Esophagus muscularis mucosa (tissue), 4 donors: Measurements from ENCODE around the gene CMAS. TPM values are rescaled to one million over a fixed set of nuclear protein-coding genes. Genes with fewer than 3 reads are reported as not detected.

Source experiments
- DNase-seq: peaks from one replicate; pipeline ENCODE4 v3.0.0-alpha.2; 2017; ENCODE audit errors: extremely low spot score
- H3K27ac ChIP-seq, 4 donors: fragments of 200-600 bp; sonication (generic); replicated peaks in 1 of 4; 1 replicate in 3 of 4; 2 replicates in 1 of 4; pipeline ENCODE4 v1.5.1; 2016 to 2019; ENCODE audit warnings: mild to moderate bottlenecking in 1 of 4
- H3K27me3 ChIP-seq, 4 donors: fragments of 200-600 bp; sonication (generic); one replicate each; pipeline versions ENCODE4 v1.5.1 to v1.6.0; 2016 to 2019
- H3K36me3 ChIP-seq, 4 donors: fragments of 200-600 bp; sonication (generic); one replicate each; pipeline ENCODE4 v1.5.1; 2016 to 2019
- H3K4me1 ChIP-seq, 4 donors: fragments of 200-600 bp; sonication (generic); one replicate each; pipeline ENCODE4 v1.5.1; 2016 to 2019
- H3K4me3 ChIP-seq, 4 donors: fragments of 200-600 bp; sonication (generic); 1 replicate in 2 of 4; 2 replicates in 2 of 4; pipeline ENCODE4 v1.5.1; 2016 to 2019; ENCODE audit warnings: mild to moderate bottlenecking in 4 of 4, moderate library complexity in 1 of 4
- H3K9me3 ChIP-seq, 4 donors: fragments of 200-600 bp; sonication (generic); 1 replicate in 3 of 4; 2 replicates in 1 of 4; pipeline ENCODE4 v1.5.1; 2016 to 2019
- CTCF ChIP-seq, 3 experiments: fragments of 200-600 bp in 2 of 3; fragments of 450-650 bp in 1 of 3; sonication (generic) in 2 of 3; IDR thresholded peaks; one replicate each; pipeline ENCODE4 v1.5.1; 2017 to 2019; ENCODE audit warnings: antibody characterized with exemption in 3 of 3, mild to moderate bottlenecking in 2 of 3, moderate library complexity in 1 of 3
- EP300 ChIP-seq: sonication (generic); formaldehyde crosslinking; IDR thresholded peaks from one replicate; pipeline ENCODE4 v1.6.1; 2017; ENCODE audit warnings: antibody characterized with exemption
- POLR2A ChIP-seq: fragments of 450-650 bp; IDR thresholded peaks from one replicate; pipeline ENCODE4 v1.6.1; 2017; ENCODE audit warnings: antibody characterized with exemption, moderate library complexity, mild to moderate bottlenecking, low read depth
- POLR2AphosphoS5 ChIP-seq, 2 donors: sonication (generic); formaldehyde crosslinking; IDR thresholded peaks; one replicate each; pipeline ENCODE4 v1.6.1; 2017; ENCODE audit warnings: antibody characterized with exemption in 2 of 2
- WGBS: methylation state at CpG from one replicate; pipeline ENCODE4 v1.1.5; 2018; 5-methylcytosine and 5-hydroxymethylcytosine counted together
- intact Hi-C: fragments of 100-400 bp; cut with DNase I; formaldehyde crosslinking; loops from one replicate; pipeline ENCODE4 v1.15.1; 2023
- total RNA-seq, 4 donors: library from RNA; depleted of rRNA; stranded (reverse); fragments of >200 nt; gene quantifications; one replicate each; pipeline versions ENCODE4 v1.1.0 to v1.2.1, GENCODE V29; 2016

The CMAS gene
- total RNA-seq, 4 donors from 2014 or later = 23.2 to 37.0 (median 34.0) TPM

GRCh38 chr12:22038734-22039133 is 7.3 kb upstream of the CMAS start:
- Histone ChIP-seq H3K4me3 (no peak overlapping the region), H3K9me3 (no peaks in the 10 kb centered on the region), H3K27me3 (no peaks in the 10 kb centered on the region), H3K4me1 (peaks cover 0 to 12% (median 8%) of the 10 kb centered on the region in 4 donors), H3K27ac (no peak overlapping the region), H3K36me3 (no peaks in the 10 kb centered on the region)
- no peak for DNase-seq
- no peak for TF ChIP-seq EP300
- TF ChIP-seq CTCF (IDR thresholded peaks at IDR 0.05) = no peak
- no peak for TF ChIP-seq POLR2A
- no peak for TF ChIP-seq POLR2AphosphoS5 (IDR thresholded peaks at IDR 0.05)
- intact Hi-C loops = no loop called here

- TF ChIP-seq POLR2A (no peak), EP300 (no peak), CTCF (IDR thresholded peaks at IDR 0.05) (no peak), POLR2AphosphoS5 (IDR thresholded peaks at IDR 0.05) (no peak)
- Histone ChIP-seq H3K4me3 (no peak overlapping the region), H3K27me3 (no peaks in the 10 kb centered on the region), H3K9me3 (no peaks in the 10 kb centered on the region), H3K4me1 (peaks cover 0 to 10% (median 8%) of the 10 kb centered on the region in 4 donors), H3K27ac (no peak overlapping the region), H3K36me3 (no peaks in the 10 kb centered on the region)
- intact Hi-C loops = no loop called here
- no peak for DNase-seq
- 88% methylated on average over 2 of the region's 4 CpGs for WGBS
Observed at GRCh38 chr12:22039361-22039760, 6.7 kb upstream of the CMAS start.

GRCh38 chr12:22042976-22043669 is 2.9 kb upstream of the CMAS start:
- Histone ChIP-seq H3K9me3 (no peaks in the 10 kb centered on the region), H3K27me3 (no peaks in the 10 kb centered on the region), H3K36me3 (no peaks in the 10 kb centered on the region), H3K4me3 (no peak overlapping the region), H3K4me1 (peaks cover 12 to 18% (median 16%) of the 10 kb centered on the region in 4 donors), H3K27ac (no peak overlapping the region)
- intact Hi-C loops = no loop called here
- 88% methylated on average over 9 of the region's 9 CpGs for WGBS
- TF ChIP-seq POLR2AphosphoS5 (IDR thresholded peaks at IDR 0.05) = no peak
- TF ChIP-seq EP300 = no peak
- no peak for TF ChIP-seq POLR2A
- no peak for TF ChIP-seq CTCF (IDR thresholded peaks at IDR 0.05)
- DNase-seq = no peak

GRCh38 chr12:22043943-22044342 is 2.1 kb upstream of the CMAS start:
- no peak for DNase-seq
- no peak overlapping the region for H3K4me3 ChIP-seq
- H3K27me3 ChIP-seq = no peaks in the 10 kb centered on the region
- peaks cover 0 to under 1% (median 0%) of the 10 kb centered on the region in 4 donors for H3K36me3 ChIP-seq
- intact Hi-C loops = no loop called here
- TF ChIP-seq EP300 (no peak), POLR2AphosphoS5 (IDR thresholded peaks at IDR 0.05) (no peak), CTCF (IDR thresholded peaks at IDR 0.05) (no peak), POLR2A (no peak)
- WGBS = 85% methylated on average over 2 of the region's 2 CpGs
- no peak overlapping the region for H3K27ac ChIP-seq
- no peaks in the 10 kb centered on the region for H3K9me3 ChIP-seq
- peaks cover 16 to 26% (median 24%) of the 10 kb centered on the region in 4 donors for H3K4me1 ChIP-seq

GRCh38 chr12:22044391-22044790 is 1.6 kb upstream of the CMAS start:
- no peak for DNase-seq
- H3K27ac ChIP-seq = no peak overlapping the region
- H3K4me3 ChIP-seq = no peak overlapping the region
- WGBS = 50% methylated on average over 2 of the region's 2 CpGs
- H3K4me1 ChIP-seq = peaks cover 16 to 27% (median 26%) of the 10 kb centered on the region in 4 donors
- H3K9me3 ChIP-seq = no peaks in the 10 kb centered on the region
- intact Hi-C loops = no loop called here
- peaks cover 0 to 5% (median 0%) of the 10 kb centered on the region in 4 donors for H3K36me3 ChIP-seq
- no peak for TF ChIP-seq CTCF (IDR thresholded peaks at IDR 0.05)
- H3K27me3 ChIP-seq = no peaks in the 10 kb centered on the region
